Astrocyte of the hippocampus (primary cell): ENCODE data around the gene RBBP7.
A peak's percentile ranks its signal among the peaks of the same experiment; 100 is the strongest.

ENCODE experiments used
- DNase-seq: peaks from one replicate; pipeline ENCODE4 v3.0.0; 2011; ENCODE audit warnings: low read depth, low spot score

Gene RBBP7

GRCh38 chrX:16867947-16868346, 2.2 kb downstream of the RBBP7 start:
- no peak for DNase-seq

GRCh38 chrX:16862829-16863228, 7.3 kb downstream of the RBBP7 start:
- DNase-seq: no peak

- DNase-seq: no peak
These were observed 13.4 kb downstream of the RBBP7 start for GRCh38 chrX:16856744-16857143.

- peak; percentile 67 for DNase-seq
These were observed 14.1 kb downstream of the RBBP7 start for GRCh38 chrX:16856076-16856404.

- DNase-seq: peak; percentile 32
These were observed 14.6 kb downstream of the RBBP7 start for GRCh38 chrX:16855363-16856075.

GRCh38 chrX:16853537-16853936, 16.6 kb downstream of the RBBP7 start:
- DNase-seq: no peak

GRCh38 chrX:16852617-16853179, 17.5 kb downstream of the RBBP7 start:
- peak; percentile 25 for DNase-seq

- no peak for DNase-seq
These were observed 18.3 kb downstream of the RBBP7 start for GRCh38 chrX:16851827-16852226.

- DNase-seq: no peak
These were observed 18.7 kb downstream of the RBBP7 start for GRCh38 chrX:16851421-16851820.

- no peak for DNase-seq
These were observed 21.6 kb downstream of the RBBP7 start for GRCh38 chrX:16848541-16848940.

- DNase-seq: no peak
These were observed 24.5 kb downstream of the RBBP7 start for GRCh38 chrX:16845686-16846085.

- no peak for DNase-seq
These were observed 26.8 kb downstream of the RBBP7 start for GRCh38 chrX:16843208-16843909.

GRCh38 chrX:16842684-16843083, 27.5 kb downstream of the RBBP7 start:
- no peak for DNase-seq

GRCh38 chrX:16839852-16840460, 30.2 kb downstream of the RBBP7 start:
- peak; percentile 73 for DNase-seq

GRCh38 chrX:16839219-16839851, 30.8 kb downstream of the RBBP7 start:
- peak; percentile 24 for DNase-seq

GRCh38 chrX:16838202-16839066, 31.7 kb downstream of the RBBP7 start:
- peak; percentile 75 for DNase-seq

GRCh38 chrX:16836371-16836770, 33.8 kb downstream of the RBBP7 start:
- peak; percentile 29 for DNase-seq

GRCh38 chrX:16834806-16835205, 35.4 kb downstream of the RBBP7 start:
- DNase-seq: peak; percentile 32

GRCh38 chrX:16832301-16832700, 37.9 kb downstream of the RBBP7 start:
- peak; percentile 20 for DNase-seq

- peak; percentile 67 for DNase-seq
These were observed 41.8 kb downstream of the RBBP7 start for GRCh38 chrX:16828124-16828908.
